ENCODE measurements around the gene OARD1. TPM values are rescaled to one million over a fixed set of nuclear protein-coding genes. Genes with fewer than 3 reads are reported as not detected.

OARD1 gene
- total RNA-seq, 1 experiment from 2014 or later, result 33.7 TPM

DNA sequence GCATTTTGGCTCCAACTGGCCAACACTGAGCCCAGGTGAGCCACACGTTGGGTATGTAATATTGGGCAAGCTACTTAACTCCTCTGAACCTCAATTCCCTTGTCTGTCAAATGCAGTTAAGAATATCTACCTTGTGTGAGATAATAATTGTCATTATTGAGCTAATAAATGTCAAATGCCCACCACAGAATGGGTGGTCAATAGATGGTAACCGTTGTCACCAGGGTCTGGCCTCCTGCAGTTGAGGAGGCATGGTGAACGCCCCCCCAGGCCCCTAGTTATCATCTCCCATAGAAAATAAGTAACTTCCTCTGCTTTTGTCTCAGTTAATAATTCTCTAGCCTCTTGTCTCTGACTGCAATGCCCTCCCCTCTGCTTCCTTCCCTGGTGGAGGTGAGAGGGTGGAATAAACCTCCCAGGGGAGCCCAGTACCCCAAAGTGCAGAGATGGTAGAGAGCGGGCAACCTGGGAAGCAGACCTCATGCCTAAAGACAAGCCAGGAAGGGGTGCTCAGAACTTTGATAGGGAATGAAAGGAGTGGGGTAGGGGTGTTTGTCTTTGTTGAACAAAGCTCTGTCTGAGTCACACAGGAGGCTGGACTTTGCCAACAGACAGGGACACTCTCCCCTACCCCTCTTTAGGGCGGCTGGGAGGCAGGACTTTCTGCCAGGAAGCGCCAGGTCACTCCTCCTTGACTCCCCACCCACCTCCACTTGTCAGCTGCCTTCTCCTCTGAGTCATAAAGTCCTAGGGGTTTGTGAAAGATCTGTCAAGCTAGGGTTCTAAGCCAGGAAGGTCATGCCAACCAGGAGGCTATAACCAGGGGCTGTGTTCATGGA is 31.8 kb downstream of the OARD1 start:
- Mint-ChIP-seq H3K4me3 (no peak overlapping the region), H3K27me3 (ENCODE audit: low read depth) (no peaks in the 10 kb centered on the region), H3K36me3 (no peaks in the 10 kb centered on the region), H3K27ac (no peak overlapping the region; the same call in 1 of the 2 replicates), H3K4me1 (peaks cover 15% of the 10 kb centered on the region), H3K9me3 (no peaks in the 10 kb centered on the region)
- ATAC-seq, result no peak
- TF ChIP-seq ELF4 (CRISPR knock-in tag; IDR thresholded peaks at IDR 0.05; ENCODE audit: low read depth) (no peak), TEAD4 (CRISPR knock-in tag; IDR thresholded peaks at IDR 0.05) (no peak), ZNF263 (CRISPR knock-in tag; IDR thresholded peaks at IDR 0.05; ENCODE audit: low read depth) (no peak)
- TF ChIP-seq, protein P1, sequence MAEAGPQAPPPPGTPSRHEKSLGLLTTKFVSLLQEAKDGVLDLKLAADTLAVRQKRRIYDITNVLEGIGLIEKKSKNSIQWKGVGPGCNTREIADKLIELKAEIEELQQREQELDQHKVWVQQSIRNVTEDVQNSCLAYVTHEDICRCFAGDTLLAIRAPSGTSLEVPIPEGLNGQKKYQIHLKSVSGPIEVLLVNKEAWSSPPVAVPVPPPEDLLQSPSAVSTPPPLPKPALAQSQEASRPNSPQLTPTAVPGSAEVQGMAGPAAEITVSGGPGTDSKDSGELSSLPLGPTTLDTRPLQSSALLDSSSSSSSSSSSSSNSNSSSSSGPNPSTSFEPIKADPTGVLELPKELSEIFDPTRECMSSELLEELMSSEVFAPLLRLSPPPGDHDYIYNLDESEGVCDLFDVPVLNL (CRISPR knock-in tag; IDR thresholded peaks at IDR 0.05; ENCODE audit: borderline replicate concordance, low read depth), result no peak
- TF ChIP-seq, protein P2, sequence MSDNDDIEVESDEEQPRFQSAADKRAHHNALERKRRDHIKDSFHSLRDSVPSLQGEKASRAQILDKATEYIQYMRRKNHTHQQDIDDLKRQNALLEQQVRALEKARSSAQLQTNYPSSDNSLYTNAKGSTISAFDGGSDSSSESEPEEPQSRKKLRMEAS (CRISPR knock-in tag; IDR thresholded peaks at IDR 0.05), result no peak
- TF ChIP-seq, protein P3, sequence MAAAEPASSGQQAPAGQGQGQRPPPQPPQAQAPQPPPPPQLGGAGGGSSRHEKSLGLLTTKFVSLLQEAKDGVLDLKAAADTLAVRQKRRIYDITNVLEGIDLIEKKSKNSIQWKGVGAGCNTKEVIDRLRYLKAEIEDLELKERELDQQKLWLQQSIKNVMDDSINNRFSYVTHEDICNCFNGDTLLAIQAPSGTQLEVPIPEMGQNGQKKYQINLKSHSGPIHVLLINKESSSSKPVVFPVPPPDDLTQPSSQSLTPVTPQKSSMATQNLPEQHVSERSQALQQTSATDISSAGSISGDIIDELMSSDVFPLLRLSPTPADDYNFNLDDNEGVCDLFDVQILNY (CRISPR knock-in tag; IDR thresholded peaks at IDR 0.05), result no peak
- no peak for DNase-seq (ENCODE audit: low spot score)
- ChIA-PET POLR2A (no interaction called here), CTCF (interaction anchor here (1.0 to 4.5 kb wide), 12 partner anchors 8 to 187 kb away, joined by 3 to 94 read pairs (median 9); partner anchors contain the start of genes APOBEC2, NFYA and OARD1)

DNA sequence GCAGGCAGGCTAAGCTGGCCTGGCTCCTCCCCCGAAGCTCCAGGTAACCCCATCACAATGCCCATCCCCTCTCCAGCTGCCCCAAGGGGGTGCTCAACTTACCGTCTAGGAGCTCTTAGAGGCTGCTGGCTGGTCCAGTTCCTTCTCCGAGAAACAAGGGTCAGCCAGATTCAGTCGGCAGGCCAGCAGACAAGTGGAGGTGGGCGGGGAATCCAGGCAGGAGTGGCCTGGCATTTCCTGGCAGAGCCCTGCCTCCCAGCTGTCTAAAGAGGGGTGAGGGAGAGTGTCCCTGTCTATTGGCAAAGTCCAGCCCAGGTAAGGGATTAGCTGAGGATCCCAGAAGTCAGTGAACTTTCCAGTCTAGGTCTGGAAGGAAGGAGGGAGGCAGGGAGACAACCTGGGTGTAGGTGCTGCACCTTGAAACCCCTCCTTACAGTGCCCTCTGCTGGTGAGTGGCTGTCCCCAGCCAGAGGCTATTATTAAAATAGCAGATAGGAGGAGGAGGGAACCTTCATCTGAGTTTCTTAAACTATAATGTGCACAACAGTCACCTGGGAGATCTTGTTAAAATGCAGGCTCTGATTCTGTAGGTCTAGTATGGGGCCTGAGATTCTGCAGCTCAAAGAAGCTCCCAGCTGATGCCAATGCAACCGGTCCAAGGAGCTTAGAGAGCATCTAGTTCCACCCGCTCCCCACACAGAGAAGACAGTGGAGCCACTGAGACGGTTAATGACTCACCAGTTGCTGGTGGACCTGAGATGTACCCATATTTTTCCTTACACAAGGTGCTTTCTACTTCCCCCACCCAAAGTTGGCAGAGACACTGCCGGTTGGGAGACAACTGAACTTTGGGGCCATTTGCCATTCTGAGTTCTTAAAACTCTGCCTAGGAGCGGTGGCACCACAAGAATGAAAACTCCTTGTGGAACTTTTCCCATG is 32.8 kb downstream of the OARD1 start, which contains the start of gene UNC5CL:
Gene UNC5CL (minus strand): TSS at position 162 of the 939 bp plus-strand sequence. CDS start 4,147 bp downstream, outside the sequence.
- ChIA-PET POLR2A (interaction anchor here (1.3 kb wide), 1 partner anchor 11 kb away, joined by 5 read pairs; no protein-coding TSS in a partner anchor), CTCF (interaction anchor here (0.6 to 4.5 kb wide), 27 partner anchors 9 to 711 kb away, joined by 3 to 94 read pairs (median 5); partner anchors contain the start of genes APOBEC2, NFYA and OARD1)
- Mint-ChIP-seq H3K4me1 (peaks cover 15% of the 10 kb centered on the region), H3K4me3 (no peak within 1 kb of the TSS), H3K36me3 (no peaks in the 10 kb centered on the region), H3K27ac (peak within 1 kb of the TSS; percentile 25; the same call in 1 of the 2 replicates), H3K9me3 (no peaks in the 10 kb centered on the region), H3K27me3 (ENCODE audit: low read depth) (no peaks in the 10 kb centered on the region)
- peak; percentile 79 for ATAC-seq
- peak; percentile 77 for DNase-seq (ENCODE audit: low spot score)
- TF ChIP-seq, protein P4, sequence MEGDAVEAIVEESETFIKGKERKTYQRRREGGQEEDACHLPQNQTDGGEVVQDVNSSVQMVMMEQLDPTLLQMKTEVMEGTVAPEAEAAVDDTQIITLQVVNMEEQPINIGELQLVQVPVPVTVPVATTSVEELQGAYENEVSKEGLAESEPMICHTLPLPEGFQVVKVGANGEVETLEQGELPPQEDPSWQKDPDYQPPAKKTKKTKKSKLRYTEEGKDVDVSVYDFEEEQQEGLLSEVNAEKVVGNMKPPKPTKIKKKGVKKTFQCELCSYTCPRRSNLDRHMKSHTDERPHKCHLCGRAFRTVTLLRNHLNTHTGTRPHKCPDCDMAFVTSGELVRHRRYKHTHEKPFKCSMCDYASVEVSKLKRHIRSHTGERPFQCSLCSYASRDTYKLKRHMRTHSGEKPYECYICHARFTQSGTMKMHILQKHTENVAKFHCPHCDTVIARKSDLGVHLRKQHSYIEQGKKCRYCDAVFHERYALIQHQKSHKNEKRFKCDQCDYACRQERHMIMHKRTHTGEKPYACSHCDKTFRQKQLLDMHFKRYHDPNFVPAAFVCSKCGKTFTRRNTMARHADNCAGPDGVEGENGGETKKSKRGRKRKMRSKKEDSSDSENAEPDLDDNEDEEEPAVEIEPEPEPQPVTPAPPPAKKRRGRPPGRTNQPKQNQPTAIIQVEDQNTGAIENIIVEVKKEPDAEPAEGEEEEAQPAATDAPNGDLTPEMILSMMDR (IDR thresholded peaks at IDR 0.05), result peak; percentile 64
- no peak for TF ChIP-seq TEAD4 (CRISPR knock-in tag; IDR thresholded peaks at IDR 0.05)
- TF ChIP-seq, protein P5, sequence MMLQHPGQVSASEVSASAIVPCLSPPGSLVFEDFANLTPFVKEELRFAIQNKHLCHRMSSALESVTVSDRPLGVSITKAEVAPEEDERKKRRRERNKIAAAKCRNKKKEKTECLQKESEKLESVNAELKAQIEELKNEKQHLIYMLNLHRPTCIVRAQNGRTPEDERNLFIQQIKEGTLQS (CRISPR knock-in tag; conservative IDR thresholded peaks at IDR 0.05), result no peak
- no peak for TF ChIP-seq ZNF219 (CRISPR knock-in tag; IDR thresholded peaks at IDR 0.05; ENCODE audit: borderline replicate concordance)

DNA sequence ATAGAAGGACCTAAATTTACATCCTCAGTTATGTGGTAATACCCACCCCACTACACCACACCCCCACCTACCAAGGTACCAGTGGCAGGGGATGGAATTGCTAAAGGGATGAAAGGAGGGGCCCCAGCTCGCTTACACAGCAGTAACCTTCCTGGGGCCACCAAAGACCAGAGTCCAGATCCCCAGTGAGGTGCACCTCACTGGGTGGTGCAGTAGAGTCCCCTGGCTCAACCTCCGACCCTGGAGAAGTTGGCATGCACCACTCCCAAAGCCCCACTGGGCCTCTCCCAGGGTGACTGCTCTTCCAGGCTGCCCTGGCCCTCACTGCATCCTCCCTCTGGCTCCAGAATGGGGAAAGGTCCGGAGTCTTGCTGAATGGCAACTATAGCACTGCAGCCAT is 34.0 kb downstream of the OARD1 start:
- DNase-seq (ENCODE audit: low spot score) (no peak), ATAC-seq (no peak)
- Mint-ChIP-seq H3K4me1 (peaks cover 15% of the 10 kb centered on the region), H3K36me3 (no peaks in the 10 kb centered on the region), H3K9me3 (no peaks in the 10 kb centered on the region), H3K4me3 (no peak overlapping the region), H3K27ac (no peak overlapping the region), H3K27me3 (ENCODE audit: low read depth) (no peaks in the 10 kb centered on the region)
- no peak for TF ChIP-seq PRRX2 (CRISPR knock-in tag; IDR thresholded peaks at IDR 0.05)
- TF ChIP-seq RORB (CRISPR knock-in tag; IDR thresholded peaks at IDR 0.05), result no peak
- no peak for TF ChIP-seq ZNF219 (CRISPR knock-in tag; IDR thresholded peaks at IDR 0.05; ENCODE audit: borderline replicate concordance)
- POLR2A ChIA-PET, result interaction anchor here (1.3 kb wide), 1 partner anchor 10 kb away, joined by 5 read pairs; no protein-coding TSS in a partner anchor
- CTCF ChIA-PET, result interaction anchor here (1.0 to 4.5 kb wide), 17 partner anchors 10 to 710 kb away, joined by 3 to 94 read pairs (median 5); partner anchors contain the start of genes NFYA and OARD1

Data from WTC11 (cell line).